Memory B cell (primary cell): ENCODE measurements around the gene RFLNA.

Experiments
- ATAC-seq: fragments of 150-1000 bp; cut with Tn5 transposase; 2 replicates; pipeline ENCODE4 v1.10.0; 2021; ENCODE audit warnings: low read depth, mild to moderate bottlenecking, moderate library complexity
- DNase-seq, 2 donors: peaks; one replicate each; pipeline ENCODE4 v3.0.0; 2022; ENCODE audit warnings: low spot score in 2 of 2
- H3K27ac Mint-ChIP-seq: one replicate; pipeline ENCODE4 v1.8.0; 2022; ENCODE audit warnings: mild to moderate bottlenecking, moderate library complexity, mixed read lengths
- H3K27me3 Mint-ChIP-seq: one replicate; pipeline ENCODE4 v1.8.0; 2022; ENCODE audit warnings: mixed read lengths
- H3K36me3 Mint-ChIP-seq: one replicate; pipeline ENCODE4 v1.8.0; 2022; ENCODE audit warnings: mild to moderate bottlenecking, mixed read lengths
- H3K4me1 Mint-ChIP-seq: one replicate; pipeline ENCODE4 v1.8.0; 2022; ENCODE audit warnings: mixed read lengths
- H3K4me3 Mint-ChIP-seq: one replicate; pipeline ENCODE4 v1.8.0; 2022; ENCODE audit warnings: mild to moderate bottlenecking, moderate library complexity, mixed read lengths
- H3K9me3 Mint-ChIP-seq: one replicate; pipeline ENCODE4 v1.8.0; 2022; ENCODE audit warnings: mixed read lengths

The RFLNA gene

GRCh38 chr12:124348659-124349380 lies 53.9 kb downstream of the RFLNA start:
- H3K27ac Mint-ChIP-seq: no peak overlapping the region
- ATAC-seq (no peak), DNase-seq (no peak)
- H3K4me1 Mint-ChIP-seq: no peaks in the 10 kb centered on the region
- H3K36me3 Mint-ChIP-seq: peaks cover 30% of the 10 kb centered on the region
- no peaks in the 10 kb centered on the region for H3K27me3 Mint-ChIP-seq
- no peak overlapping the region for H3K4me3 Mint-ChIP-seq
- no peaks in the 10 kb centered on the region for H3K9me3 Mint-ChIP-seq

GRCh38 chr12:124350491-124350890 lies 55.6 kb downstream of the RFLNA start:
- Mint-ChIP-seq H3K36me3 (peaks cover 23% of the 10 kb centered on the region), H3K4me1 (no peaks in the 10 kb centered on the region), H3K4me3 (no peak overlapping the region), H3K9me3 (no peaks in the 10 kb centered on the region), H3K27me3 (no peaks in the 10 kb centered on the region), H3K27ac (no peak overlapping the region)
- no peak for DNase-seq
- ATAC-seq: no peak

- Mint-ChIP-seq H3K36me3 (peaks cover 21% of the 10 kb centered on the region), H3K27me3 (no peaks in the 10 kb centered on the region), H3K4me3 (no peak overlapping the region), H3K9me3 (no peaks in the 10 kb centered on the region), H3K27ac (no peak overlapping the region), H3K4me1 (no peaks in the 10 kb centered on the region)
- ATAC-seq (no peak), DNase-seq (no peak)
Observed at GRCh38 chr12:124351422-124351821, 56.5 kb downstream of the RFLNA start.

DNA sequence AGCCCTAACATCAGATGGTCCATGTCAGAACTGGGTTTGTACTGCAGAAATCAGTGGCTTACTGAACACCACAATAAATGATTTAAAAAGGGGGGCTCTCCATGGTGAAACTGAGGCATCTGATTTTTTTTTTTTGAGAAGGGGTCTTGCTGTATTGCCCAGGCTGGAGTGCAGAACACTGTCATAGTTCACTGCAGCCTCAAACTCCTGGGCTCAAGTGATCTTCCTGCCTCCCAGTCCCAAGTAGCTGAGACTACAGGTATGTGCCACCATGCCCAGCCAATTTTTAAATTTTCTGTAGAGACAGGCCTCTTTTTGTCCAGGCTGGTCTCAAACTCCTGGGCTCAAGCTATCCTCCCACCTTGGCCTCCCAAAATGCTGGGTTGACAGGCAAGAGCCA lies 57.4 kb downstream of the RFLNA start:
- H3K4me3 Mint-ChIP-seq: no peak overlapping the region
- no peaks in the 10 kb centered on the region for H3K9me3 Mint-ChIP-seq
- H3K4me1 Mint-ChIP-seq: no peaks in the 10 kb centered on the region
- DNase-seq (no peak), ATAC-seq (no peak)
- H3K36me3 Mint-ChIP-seq: peaks cover 23% of the 10 kb centered on the region
- no peak overlapping the region for H3K27ac Mint-ChIP-seq
- H3K27me3 Mint-ChIP-seq: no peaks in the 10 kb centered on the region

GRCh38 chr12:124352839-124353238 lies 57.9 kb downstream of the RFLNA start:
- Mint-ChIP-seq H3K4me3 (no peak overlapping the region), H3K36me3 (peaks cover 29% of the 10 kb centered on the region), H3K27me3 (no peaks in the 10 kb centered on the region), H3K4me1 (no peaks in the 10 kb centered on the region), H3K27ac (no peak overlapping the region), H3K9me3 (no peaks in the 10 kb centered on the region)
- DNase-seq: no peak
- ATAC-seq: no peak

- ATAC-seq (no peak), DNase-seq (no peak)
- Mint-ChIP-seq H3K36me3 (peaks cover 30% of the 10 kb centered on the region), H3K9me3 (no peaks in the 10 kb centered on the region), H3K27ac (no peak overlapping the region), H3K4me1 (no peaks in the 10 kb centered on the region), H3K4me3 (no peak overlapping the region), H3K27me3 (no peaks in the 10 kb centered on the region)
Observed at GRCh38 chr12:124354400-124354799, 59.5 kb downstream of the RFLNA start.

GRCh38 chr12:124356221-124356620 lies 61.3 kb downstream of the RFLNA start:
- H3K4me1 Mint-ChIP-seq: no peaks in the 10 kb centered on the region
- H3K27me3 Mint-ChIP-seq: no peaks in the 10 kb centered on the region
- ATAC-seq (no peak), DNase-seq (no peak)
- no peaks in the 10 kb centered on the region for H3K9me3 Mint-ChIP-seq
- no peak overlapping the region for H3K4me3 Mint-ChIP-seq
- H3K36me3 Mint-ChIP-seq: peaks cover 23% of the 10 kb centered on the region
- no peak overlapping the region for H3K27ac Mint-ChIP-seq

DNA sequence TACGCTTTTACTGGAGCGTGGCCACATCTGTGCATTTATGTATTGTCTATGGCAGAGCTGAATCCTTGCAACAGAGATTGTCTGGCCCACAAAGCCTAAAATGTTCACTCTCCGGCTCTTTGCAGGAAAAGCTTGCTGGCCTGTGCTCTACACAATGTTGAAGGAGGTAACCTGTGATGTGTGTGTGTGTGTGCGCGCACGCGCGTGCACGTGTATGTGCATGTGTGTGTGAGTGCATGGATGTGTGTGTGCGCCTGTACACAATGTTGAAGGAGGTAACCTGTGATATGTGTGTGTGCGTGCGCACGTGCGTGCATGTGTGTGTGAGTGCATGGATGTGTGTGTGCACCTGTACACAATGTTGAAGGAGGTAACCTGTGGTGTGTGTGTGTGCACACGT lies 62.7 kb downstream of the RFLNA start:
- Mint-ChIP-seq H3K4me3 (no peak overlapping the region), H3K36me3 (peaks cover 23% of the 10 kb centered on the region), H3K9me3 (no peaks in the 10 kb centered on the region), H3K27me3 (no peaks in the 10 kb centered on the region), H3K27ac (no peak overlapping the region), H3K4me1 (no peaks in the 10 kb centered on the region)
- DNase-seq (no peak), ATAC-seq (no peak)

GRCh38 chr12:124358572-124358971 lies 63.7 kb downstream of the RFLNA start:
- H3K27me3 Mint-ChIP-seq: no peaks in the 10 kb centered on the region
- H3K9me3 Mint-ChIP-seq: no peaks in the 10 kb centered on the region
- ATAC-seq: no peak
- H3K4me3 Mint-ChIP-seq: no peak overlapping the region
- H3K4me1 Mint-ChIP-seq: no peaks in the 10 kb centered on the region
- no peak overlapping the region for H3K27ac Mint-ChIP-seq
- peaks cover 19% of the 10 kb centered on the region for H3K36me3 Mint-ChIP-seq
- no peak for DNase-seq

- Mint-ChIP-seq H3K4me3 (no peak overlapping the region), H3K27ac (no peak overlapping the region), H3K36me3 (peaks cover 17% of the 10 kb centered on the region), H3K4me1 (no peaks in the 10 kb centered on the region), H3K9me3 (no peaks in the 10 kb centered on the region), H3K27me3 (no peaks in the 10 kb centered on the region)
- ATAC-seq (no peak), DNase-seq (no peak)
Observed at GRCh38 chr12:124359671-124360581, 65.0 kb downstream of the RFLNA start.

DNA sequence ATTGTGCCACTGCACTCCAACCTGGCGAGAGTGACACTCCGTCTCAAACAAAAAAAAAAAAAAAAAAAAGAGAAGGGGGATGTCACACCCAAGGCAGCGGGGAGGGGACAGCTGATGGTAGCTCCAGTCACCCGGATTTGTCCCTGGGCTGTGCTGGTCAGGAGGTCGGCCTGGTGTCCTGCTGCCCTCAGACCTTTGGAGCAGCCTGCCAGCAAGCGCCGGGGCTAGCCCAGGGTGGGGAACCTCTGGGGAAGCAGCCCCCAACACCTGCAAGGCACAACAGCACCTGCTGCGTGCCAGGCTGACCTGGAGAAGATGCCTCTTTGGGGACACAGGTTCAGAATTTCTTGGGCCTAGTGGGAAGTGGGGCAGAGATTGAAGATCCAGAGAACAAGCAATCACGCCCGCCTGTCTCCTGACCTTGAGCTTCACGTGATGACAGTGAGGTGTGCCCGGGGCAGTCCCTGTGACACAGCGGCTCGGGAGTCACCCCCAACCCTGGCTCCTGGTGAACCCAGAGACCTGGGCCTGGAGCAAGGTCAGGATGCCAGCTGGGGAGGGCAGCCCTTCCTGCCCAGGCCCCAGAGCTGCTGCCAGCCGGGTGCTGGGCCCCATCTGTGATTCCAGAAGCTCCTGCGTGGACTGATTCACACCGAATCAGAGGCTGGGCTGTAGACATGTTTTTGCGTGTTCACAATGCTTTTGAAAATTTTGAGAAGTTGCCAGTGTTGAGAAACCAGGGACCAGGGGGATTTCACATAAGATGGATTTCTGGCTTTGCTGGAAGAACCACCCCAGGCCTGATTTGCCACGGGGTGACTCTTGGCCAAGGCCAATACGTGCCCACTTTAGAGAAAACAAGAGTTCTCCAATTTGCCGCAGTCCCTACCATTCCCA lies 66.4 kb downstream of the RFLNA start:
- DNase-seq (no peak), ATAC-seq (no peak)
- H3K4me1 Mint-ChIP-seq: no peaks in the 10 kb centered on the region
- peaks cover 14% of the 10 kb centered on the region for H3K36me3 Mint-ChIP-seq
- no peaks in the 10 kb centered on the region for H3K9me3 Mint-ChIP-seq
- H3K4me3 Mint-ChIP-seq: no peak overlapping the region
- no peaks in the 10 kb centered on the region for H3K27me3 Mint-ChIP-seq
- H3K27ac Mint-ChIP-seq: no peak overlapping the region

- no peak for DNase-seq
- H3K9me3 Mint-ChIP-seq: no peaks in the 10 kb centered on the region
- H3K36me3 Mint-ChIP-seq: peaks cover 12% of the 10 kb centered on the region
- H3K27me3 Mint-ChIP-seq: no peaks in the 10 kb centered on the region
- H3K4me1 Mint-ChIP-seq: no peaks in the 10 kb centered on the region
- no peak overlapping the region for H3K4me3 Mint-ChIP-seq
- no peak for ATAC-seq
- H3K27ac Mint-ChIP-seq: no peak overlapping the region
Observed at GRCh38 chr12:124361996-124362395, 67.1 kb downstream of the RFLNA start.

DNA sequence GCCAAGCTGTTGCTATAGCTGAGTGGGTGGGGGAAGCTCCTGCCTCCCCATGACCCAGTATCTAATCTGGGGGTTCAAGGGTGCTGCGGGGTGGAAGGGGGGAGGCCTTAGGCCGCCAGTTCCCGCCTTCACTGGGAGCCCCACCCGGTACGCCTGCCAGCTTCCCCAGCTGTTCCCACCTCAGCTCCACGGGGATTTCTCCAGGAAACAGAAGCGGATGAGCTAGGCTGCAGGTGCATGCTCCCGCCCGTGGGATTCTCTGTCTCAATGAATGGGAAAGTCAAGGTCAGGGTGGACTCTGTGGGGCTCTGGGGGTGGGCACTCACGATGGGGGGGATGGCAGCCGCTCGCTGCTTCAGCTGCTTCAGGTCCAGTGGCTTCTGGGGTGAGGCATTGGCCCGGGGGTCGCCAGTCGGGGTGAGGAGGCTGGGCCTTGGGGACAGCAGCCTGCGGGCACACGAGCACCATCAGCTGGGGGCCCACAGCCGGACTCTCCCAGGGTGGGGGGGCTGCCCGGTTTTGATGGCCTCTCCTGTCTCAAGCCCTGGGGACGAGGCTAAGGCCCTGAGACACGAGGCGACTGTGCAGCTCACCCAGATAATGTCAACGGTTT lies 68.6 kb downstream of the RFLNA start:
- ATAC-seq (no peak), DNase-seq (no peak)
- H3K36me3 Mint-ChIP-seq: peaks cover 3% of the 10 kb centered on the region
- H3K27ac Mint-ChIP-seq: no peak overlapping the region
- no peaks in the 10 kb centered on the region for H3K4me1 Mint-ChIP-seq
- H3K9me3 Mint-ChIP-seq: no peaks in the 10 kb centered on the region
- no peak overlapping the region for H3K4me3 Mint-ChIP-seq
- no peaks in the 10 kb centered on the region for H3K27me3 Mint-ChIP-seq
